ENCODE results near the gene SLC39A5. TPM values are rescaled to one million over a fixed set of nuclear protein-coding genes. Genes with fewer than 3 reads are reported as not detected.
A peak's percentile ranks its signal among the peaks of the same experiment; 100 is the strongest.
"Not testable (repeated sequence)": the region's sequence is repeated elsewhere in the genome, so short reads cannot be mapped to it uniquely, and the experiment has no call there.

SLC39A5 gene
- total and polyA plus RNA-seq, 2 donors from 2014 or later: 5.1 to 164 TPM

GRCh38 chr12:56266693-56267442 is 37.0 kb downstream of the SLC39A5 start, which contains the start of gene COQ10A:
COQ10A (plus strand) TSS chr12:56266942; CDS start chr12:56267119, 177 bp downstream.
- H3K9me3 ChIP-seq (ENCODE audit: control insufficient read depth in 2 of 3, insufficient read depth in 1 of 3, low read length in 3 of 3): no peaks in the 10 kb centered on the region
- FAIRE-seq (no peak), DNase-seq (peak; percentile 93 to 96 (median 95))
- peak within 1 kb of the TSS; percentile 59 to 91 (median 63) for H3K9ac ChIP-seq (ENCODE audit: low read length in 3 of 3)
- H3K4me1 ChIP-seq (ENCODE audit: control insufficient read depth in 2 of 3, insufficient read depth in 2 of 3, low read depth in 1 of 3, low read length in 3 of 3): peaks cover 0 to 9% (median 0%) of the 10 kb centered on the region in 3 donors
- H3K27me3 ChIP-seq (ENCODE audit: control insufficient read depth, insufficient read depth, low read length): no peaks in the 10 kb centered on the region
- peaks cover 0 to 13% (median 11%) of the 10 kb centered on the region in 3 donors for H3K36me3 ChIP-seq (ENCODE audit: control insufficient read depth in 2 of 3, insufficient read depth in 3 of 3, low read length in 3 of 3)
- TF ChIP-seq, protein P1, sequence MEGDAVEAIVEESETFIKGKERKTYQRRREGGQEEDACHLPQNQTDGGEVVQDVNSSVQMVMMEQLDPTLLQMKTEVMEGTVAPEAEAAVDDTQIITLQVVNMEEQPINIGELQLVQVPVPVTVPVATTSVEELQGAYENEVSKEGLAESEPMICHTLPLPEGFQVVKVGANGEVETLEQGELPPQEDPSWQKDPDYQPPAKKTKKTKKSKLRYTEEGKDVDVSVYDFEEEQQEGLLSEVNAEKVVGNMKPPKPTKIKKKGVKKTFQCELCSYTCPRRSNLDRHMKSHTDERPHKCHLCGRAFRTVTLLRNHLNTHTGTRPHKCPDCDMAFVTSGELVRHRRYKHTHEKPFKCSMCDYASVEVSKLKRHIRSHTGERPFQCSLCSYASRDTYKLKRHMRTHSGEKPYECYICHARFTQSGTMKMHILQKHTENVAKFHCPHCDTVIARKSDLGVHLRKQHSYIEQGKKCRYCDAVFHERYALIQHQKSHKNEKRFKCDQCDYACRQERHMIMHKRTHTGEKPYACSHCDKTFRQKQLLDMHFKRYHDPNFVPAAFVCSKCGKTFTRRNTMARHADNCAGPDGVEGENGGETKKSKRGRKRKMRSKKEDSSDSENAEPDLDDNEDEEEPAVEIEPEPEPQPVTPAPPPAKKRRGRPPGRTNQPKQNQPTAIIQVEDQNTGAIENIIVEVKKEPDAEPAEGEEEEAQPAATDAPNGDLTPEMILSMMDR (IDR thresholded peaks at IDR 0.05; ENCODE audit: borderline replicate concordance, extremely low read depth, insufficient read depth): peak; percentile 51
- intact Hi-C loops (cut with DNase I): no loop called here
- peak within 1 kb of the TSS; percentile 96 to 97 for H3K27ac ChIP-seq (ENCODE audit: low read depth in 2 of 2, low read length in 2 of 2)
- peak within 1 kb of the TSS; percentile 74 to 88 (median 77) for H3K4me3 ChIP-seq (ENCODE audit: low read length in 3 of 3)

DNA sequence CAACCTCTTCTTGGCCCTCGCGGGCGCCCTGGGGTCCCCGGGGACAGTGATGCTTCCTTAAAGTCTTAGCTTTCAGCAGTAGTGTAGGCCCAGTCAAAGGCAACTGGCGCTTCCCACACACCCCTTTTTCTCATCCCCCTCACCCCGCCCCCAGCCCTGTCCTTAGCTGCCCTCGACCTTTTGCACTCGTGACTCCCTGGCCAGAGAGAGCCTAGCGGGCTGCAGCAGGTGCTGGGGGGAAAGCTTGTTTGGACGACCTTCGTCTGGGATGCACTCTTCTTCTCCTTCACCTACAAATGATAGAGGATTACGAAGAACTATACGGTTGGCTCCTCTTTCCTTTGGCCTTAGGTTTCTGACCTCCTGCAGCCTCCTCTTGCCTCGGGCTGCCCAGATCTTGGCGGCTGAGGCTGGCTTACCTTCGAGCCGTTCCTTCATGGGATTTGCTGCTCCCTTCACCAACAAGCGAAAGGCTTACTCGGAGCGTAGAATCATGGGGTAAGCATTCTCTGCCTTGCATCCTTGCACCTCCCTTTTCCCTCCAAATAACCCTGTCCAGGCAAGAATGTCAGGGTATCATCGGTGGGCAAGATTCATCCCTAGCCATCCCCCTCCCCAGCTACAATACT is 37.7 kb downstream of the SLC39A5 start:
- H3K4me1 ChIP-seq (ENCODE audit: control insufficient read depth in 2 of 3, insufficient read depth in 2 of 3, low read depth in 1 of 3, low read length in 3 of 3): peaks cover 0 to 9% (median 0%) of the 10 kb centered on the region in 3 donors
- intact Hi-C loops (cut with DNase I): no loop called here
- DNase-seq (peak in 3 of 5 donors; percentile 11 to 79 (median 67)), FAIRE-seq (no peak)
- H3K27me3 ChIP-seq (ENCODE audit: control insufficient read depth, insufficient read depth, low read length): no peaks in the 10 kb centered on the region
- H3K9me3 ChIP-seq (ENCODE audit: control insufficient read depth in 2 of 3, insufficient read depth in 1 of 3, low read length in 3 of 3): no peaks in the 10 kb centered on the region
- TF ChIP-seq, protein P1 (IDR thresholded peaks at IDR 0.05; ENCODE audit: borderline replicate concordance, extremely low read depth, insufficient read depth): no peak
- H3K9ac ChIP-seq (ENCODE audit: low read length in 3 of 3): peak overlapping the region; percentile 37 to 91 (median 59)
- peak overlapping the region; percentile 96 to 97 for H3K27ac ChIP-seq (ENCODE audit: low read depth in 2 of 2, low read length in 2 of 2)
- peaks cover 0 to 13% (median 11%) of the 10 kb centered on the region in 3 donors for H3K36me3 ChIP-seq (ENCODE audit: control insufficient read depth in 2 of 3, insufficient read depth in 3 of 3, low read length in 3 of 3)
- H3K4me3 ChIP-seq (ENCODE audit: low read length in 3 of 3): peak overlapping the region; percentile 74 to 88 (median 77)

GRCh38 chr12:56271031-56271430 is 41.2 kb downstream of the SLC39A5 start:
- FAIRE-seq: no peak
- intact Hi-C loops (cut with DNase I): no loop called here

GRCh38 chr12:56272468-56272867 is 42.6 kb downstream of the SLC39A5 start:
- DNase-seq; intact Hi-C loops (cut with DNase I); FAIRE-seq; H3K4me3 ChIP-seq (ENCODE audit: low read length in 3 of 3); H3K4me1 ChIP-seq (ENCODE audit: control insufficient read depth in 2 of 3, insufficient read depth in 2 of 3, low read depth in 1 of 3, low read length in 3 of 3); H3K27me3 ChIP-seq (ENCODE audit: control insufficient read depth, insufficient read depth, low read length); H3K27ac ChIP-seq (ENCODE audit: low read depth in 2 of 2, low read length in 2 of 2); H3K9ac ChIP-seq (ENCODE audit: low read length in 3 of 3); H3K9me3 ChIP-seq (ENCODE audit: control insufficient read depth in 2 of 3, insufficient read depth in 1 of 3, low read length in 3 of 3): not testable (repeated sequence)
- H3K36me3 ChIP-seq (ENCODE audit: control insufficient read depth in 2 of 3, insufficient read depth in 3 of 3, low read length in 3 of 3): peaks cover 9 to 42% (median 33%) of the 10 kb centered on the region in 3 donors

More at GRCh38 chr12:56271031-56271430, 41.2 kb downstream of the SLC39A5 start:
- H3K9ac ChIP-seq (ENCODE audit: low read length in 3 of 3): no peak overlapping the region
- H3K4me1 ChIP-seq (ENCODE audit: control insufficient read depth in 2 of 3, insufficient read depth in 2 of 3, low read depth in 1 of 3, low read length in 3 of 3): peaks cover 0 to 9% (median 0%) of the 10 kb centered on the region in 3 donors
- H3K27ac ChIP-seq (ENCODE audit: low read depth in 2 of 2, low read length in 2 of 2): no peak overlapping the region
- H3K36me3 ChIP-seq (ENCODE audit: control insufficient read depth in 2 of 3, insufficient read depth in 3 of 3, low read length in 3 of 3): peaks cover 8 to 37% (median 31%) of the 10 kb centered on the region in 3 donors
- TF ChIP-seq, protein P1 (IDR thresholded peaks at IDR 0.05; ENCODE audit: borderline replicate concordance, extremely low read depth, insufficient read depth): peak; percentile 17
- H3K27me3 ChIP-seq (ENCODE audit: control insufficient read depth, insufficient read depth, low read length): no peaks in the 10 kb centered on the region
- peak in 1 of 5 donors; percentile 48 for DNase-seq
- H3K4me3 ChIP-seq (ENCODE audit: low read length in 3 of 3): no peak overlapping the region
- no peaks in the 10 kb centered on the region for H3K9me3 ChIP-seq (ENCODE audit: control insufficient read depth in 2 of 3, insufficient read depth in 1 of 3, low read length in 3 of 3)
